NB4 (cell line): Measurements from ENCODE around the gene TCTN2.

ENCODE experiments used
- CTCF ChIP-seq: IDR thresholded peaks from one replicate; pipeline ENCODE4 v1.5.1; 2012; ENCODE audit warnings: low read depth, low read length
- MYC ChIP-seq: IDR thresholded peaks from 2 replicates; pipeline ENCODE4 v1.6.1; 2011; ENCODE audit warnings: low read depth, low read length
- POLR2A ChIP-seq: IDR thresholded peaks from 2 replicates; pipeline ENCODE4 v1.6.1; 2011; ENCODE audit warnings: mild to moderate bottlenecking; ENCODE audit not compliant: insufficient read length; ENCODE audit errors: extremely low read depth

- no peak for TF ChIP-seq MYC
- TF ChIP-seq CTCF: no peak
- TF ChIP-seq POLR2A: no peak
Measured at GRCh38 chr12:123690191-123690840, 19.4 kb downstream of the TCTN2 start.
